HepG2 (cell line): ENCODE measurements around the gene SFT2D1. TPM values are rescaled to one million over a fixed set of nuclear protein-coding genes. Genes with fewer than 3 reads are reported as not detected.
"Not testable (repeated sequence)": the region's sequence is repeated elsewhere in the genome, so short reads cannot be mapped to it uniquely, and the experiment has no call there.

Source experiments
- FOXO4 ChIP-seq: sonication (generic); formaldehyde crosslinking; conservative IDR thresholded peaks from 2 replicates; pipeline ENCODE4 v1.8.1; 2023; ENCODE audit warnings: missing genetic modification reagents
- KMT2B ChIP-seq: IDR thresholded peaks from 2 replicates; pipeline ENCODE4 v1.6.1; 2016; ENCODE audit warnings: missing genetic modification reagents, missing compliant biosample characterization
- RCOR2 ChIP-seq: IDR thresholded peaks from 2 replicates; pipeline ENCODE4 v1.6.1; 2016; ENCODE audit warnings: missing biosample characterization, missing genetic modification reagents
- SOX6 ChIP-seq, 2 experiments: fragments of 450-650 bp in 1 of 2; sonication (generic) in 1 of 2; formaldehyde crosslinking in 1 of 2; IDR thresholded peaks; 2 replicates each; pipeline versions ENCODE4 v1.4.0 to v1.6.1; 2017 to 2020; ENCODE audit warnings: antibody characterized with exemption in 1 of 2, mild to moderate bottlenecking in 1 of 2, missing genetic modification reagents in 1 of 2
- TOE1 ChIP-seq: sonication (generic); formaldehyde crosslinking; IDR thresholded peaks from 2 replicates; pipeline ENCODE4 v1.4.0; 2020; ENCODE audit warnings: mild to moderate bottlenecking, missing genetic modification reagents
- USF2 ChIP-seq, 2 experiments: sonication (generic) in 1 of 2; formaldehyde crosslinking in 1 of 2; IDR thresholded peaks; 2 replicates each; pipeline versions ENCODE4 v1.5.1 to v1.6.1; 2011 to 2020; ENCODE audit warnings: borderline replicate concordance in 1 of 2, low read depth in 1 of 2, low read length in 1 of 2, mild to moderate bottlenecking in 1 of 2, missing genetic modification reagents in 1 of 2, moderate library complexity in 1 of 2
- ZBTB4 ChIP-seq: sonication (generic); formaldehyde crosslinking; IDR thresholded peaks from 2 replicates; pipeline ENCODE4 v1.4.0; 2020; ENCODE audit warnings: missing genetic modification reagents, mild to moderate bottlenecking, borderline replicate concordance
- ZNF18 ChIP-seq: sonication (generic); formaldehyde crosslinking; IDR thresholded peaks from 2 replicates; pipeline ENCODE4 v1.8.0; 2022; ENCODE audit warnings: mild to moderate bottlenecking, missing genetic modification reagents; ENCODE audit not compliant: insufficient replicate concordance
- ZNF224 ChIP-seq: sonication (generic); formaldehyde crosslinking; IDR thresholded peaks from 2 replicates; pipeline ENCODE4 v1.5.0; 2020; ENCODE audit warnings: mild to moderate bottlenecking, missing genetic modification reagents
- ZNF501 ChIP-seq: sonication (generic); formaldehyde crosslinking; IDR thresholded peaks from 2 replicates; pipeline ENCODE4 v1.5.1; 2020; ENCODE audit warnings: mild to moderate bottlenecking, moderate library complexity, missing genetic modification reagents
- ZNF580 ChIP-seq: IDR thresholded peaks from 2 replicates; pipeline ENCODE4 v1.6.1; 2016; ENCODE audit warnings: low read depth, borderline replicate concordance
- ZNF615 ChIP-seq: sonication (generic); formaldehyde crosslinking; IDR thresholded peaks from 2 replicates; pipeline ENCODE4 v1.5.0; 2020; ENCODE audit warnings: mild to moderate bottlenecking, missing genetic modification reagents, borderline replicate concordance
- ZNF770 ChIP-seq: sonication (generic); formaldehyde crosslinking; IDR thresholded peaks from 2 replicates; pipeline ENCODE4 v1.5.0; 2020; ENCODE audit warnings: mild to moderate bottlenecking, missing genetic modification reagents
- ZSCAN20 ChIP-seq: sonication (generic); formaldehyde crosslinking; IDR thresholded peaks from 2 replicates; pipeline ENCODE4 v1.4.0; 2020; ENCODE audit warnings: missing genetic modification reagents, mild to moderate bottlenecking, borderline replicate concordance
- polyA plus RNA-seq, 8 experiments: library from polyadenylated mRNA; depleted of rRNA in 3 of 8; stranded (reverse) in 7 of 8; unstranded in 1 of 8; fragments of >200 nt; fragmentation: Illumina TruSeq in 4 of 8; extraction: Trizol in 4 of 8; gene quantifications; 2 replicates each; pipeline versions ENCODE4 v1.2.1 to v1.2.3, GENCODE V29; 2011 to 2016; ENCODE audit warnings: low read depth in 4 of 8, missing spikeins in 1 of 8, mixed read lengths in 1 of 8; ENCODE audit not compliant: insufficient read depth in 1 of 8
- total RNA-seq, 5 experiments: library from RNA; depleted of rRNA; stranded (reverse); fragments of >200 nt; fragmentation: Illumina TruSeq; extraction: Trizol; gene quantifications; 2 replicates each; pipeline ENCODE4 v1.2.3, GENCODE V29; 2016; ENCODE audit warnings: low read depth in 1 of 5

Gene SFT2D1
- total and polyA plus RNA-seq, 2 of the 13 experiments (the other 11 are each of a cell fraction or from before 2014, with no cell fraction given) = 115 to 147 TPM

GRCh38 chr6:166383802-166384363, 41.5 kb upstream of the SFT2D1 start (continued):
- TF ChIP-seq FOXO4 (CRISPR knock-in tag) (0 out of 2 replicates have a peak, but pooled peaks have one; percentile 91), ZBTB4 (CRISPR knock-in tag) (peak; percentile 57; the same call in 1 of the 2 replicates), RCOR2 (CRISPR knock-in tag) (peak; percentile 86), USF2 (CRISPR knock-in tag; IDR thresholded peaks at IDR 0.05; ENCODE audit: borderline replicate concordance) (0 out of 2 replicates have a peak, but pooled peaks have one; percentile 19), TOE1 (CRISPR knock-in tag) (0 out of 2 replicates have a peak, but pooled peaks have one; percentile 15), ZSCAN20 (peak; percentile 46), ZNF615 (CRISPR knock-in tag) (0 out of 2 replicates have a peak, but pooled peaks have one; percentile 10), SOX6 (CRISPR knock-in tag; IDR thresholded peaks at IDR 0.05) (peak; percentile 57), KMT2B (CRISPR knock-in tag) (0 out of 2 replicates have a peak, but pooled peaks have one; percentile 39), ZNF580 (0 out of 2 replicates have a peak, but pooled peaks have one; percentile 57), ZNF18 (CRISPR knock-in tag) (peak; percentile 39), ZNF770 (CRISPR knock-in tag) (peak; percentile 51), ZNF224 (CRISPR knock-in tag) (0 out of 2 replicates have a peak, but pooled peaks have one; percentile 66), ZNF501 (CRISPR knock-in tag) (0 out of 2 replicates have a peak, but pooled peaks have one; percentile 4)
- not testable (repeated sequence) for TF ChIP-seq USF2 (IDR thresholded peaks at IDR 0.05; ENCODE audit: low read depth, low read length); SOX6 (IDR thresholded peaks at IDR 0.05)
- TF ChIP-seq, all 625 proteins: peak for 85; not testable (repeated sequence) for 540
